ENCODE results near the gene ZDHHC24.
"Not testable (repeated sequence)": the region's sequence is repeated elsewhere in the genome, so short reads cannot be mapped to it uniquely, and the experiment has no call there.

The ZDHHC24 gene

DNA sequence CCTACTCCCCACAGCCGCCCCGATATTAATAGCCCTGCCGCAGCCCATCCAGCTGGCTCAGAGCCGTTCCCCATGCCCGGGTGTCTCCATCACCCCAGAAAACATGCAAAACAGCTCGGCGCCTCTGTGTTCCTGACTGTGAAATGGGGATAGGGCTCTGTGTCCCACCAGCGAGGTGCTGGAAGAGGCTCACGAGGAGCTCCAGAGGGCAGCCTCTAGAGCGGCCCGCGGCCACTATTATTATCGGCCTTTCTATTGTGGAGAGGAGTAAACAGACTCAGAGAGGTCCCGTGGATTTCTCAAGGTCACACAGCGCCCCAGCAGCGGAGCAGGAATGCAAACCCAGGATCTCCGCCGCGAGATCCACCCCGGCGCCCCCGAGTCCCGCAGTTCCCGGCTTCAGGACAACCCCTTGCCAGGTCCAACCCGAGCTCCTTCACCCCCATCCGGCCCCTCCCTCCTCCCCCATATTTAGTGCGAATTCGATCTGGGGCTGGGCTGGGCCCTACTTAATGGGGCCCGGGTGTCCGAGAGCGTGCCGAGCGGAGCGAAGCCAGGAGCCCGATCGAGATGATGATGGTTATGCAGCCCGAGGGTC lies 619 bp upstream of the ZDHHC24 start, which contains the start of gene ACTN3:
TSS of gene ACTN3 (plus strand) at position 536 of the 598 bp plus-strand sequence. CDS start at position 571, 35 bp downstream.
- in situ Hi-C loops (cut with MboI; ENCODE audit: low sequenced_read_pairs) = no loop called here

DNA sequence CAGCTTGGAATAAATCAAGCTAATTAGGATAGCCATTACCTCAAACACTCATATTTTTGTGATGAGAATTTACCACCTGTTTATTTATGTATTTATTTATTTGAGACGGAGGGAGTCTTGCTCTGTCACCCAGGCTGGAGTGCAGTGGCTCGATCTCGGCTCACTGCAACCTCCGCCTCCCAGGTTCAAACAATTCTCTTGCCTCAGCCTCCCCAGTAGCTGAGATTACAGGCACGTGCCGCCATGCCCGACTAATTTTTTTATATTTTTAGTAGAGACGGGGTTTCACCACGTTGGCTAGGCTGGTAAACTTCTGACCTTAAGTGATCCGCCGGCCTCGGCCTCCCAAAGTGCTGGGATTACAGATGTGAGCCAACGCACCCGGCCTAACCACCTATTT lies 896 bp downstream of the ZDHHC24 start:
- in situ Hi-C loops (cut with MboI; ENCODE audit: low sequenced_read_pairs) = not testable (repeated sequence)

DNA sequence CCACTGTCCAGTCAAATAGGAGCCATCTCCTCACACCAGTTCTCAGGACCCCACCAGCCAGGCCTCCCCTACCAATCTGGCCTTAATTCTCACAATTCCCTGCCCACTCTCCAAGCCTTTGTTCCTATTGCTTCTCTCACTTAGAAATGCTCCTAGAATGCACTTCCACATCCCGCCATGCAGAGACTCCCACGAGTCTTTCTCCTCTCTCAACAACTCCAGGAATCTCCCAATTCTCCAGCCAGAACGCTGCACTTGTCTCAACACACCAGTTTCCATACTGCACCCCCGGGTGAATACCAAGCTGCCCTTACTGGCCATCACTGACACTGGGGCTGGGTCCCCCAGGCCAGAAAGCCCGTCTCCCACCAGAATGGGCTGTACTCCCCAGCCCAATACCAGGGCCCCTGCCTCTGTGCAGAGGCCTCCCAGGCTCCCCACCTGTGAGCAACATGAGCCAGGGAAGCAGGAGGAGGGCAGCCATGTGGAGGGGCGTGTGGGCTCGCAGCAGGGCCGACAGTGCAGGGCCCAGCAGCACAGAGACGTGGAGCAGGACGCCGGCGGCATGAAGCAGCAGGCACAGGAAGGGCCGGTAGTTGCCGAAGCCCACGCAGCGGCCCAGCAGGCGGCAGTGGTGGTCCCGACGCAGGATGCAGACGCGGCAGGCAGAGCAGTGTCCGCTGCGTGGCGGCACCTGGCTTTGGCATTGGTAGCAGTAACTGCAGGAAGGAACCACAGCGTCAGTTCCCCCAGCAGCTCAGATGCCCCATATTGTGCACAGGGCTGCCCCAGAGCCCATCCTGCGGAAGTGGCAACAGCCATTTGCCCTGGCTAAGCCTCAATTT lies 2.4 kb downstream of the ZDHHC24 start:
- in situ Hi-C loops (cut with MboI; ENCODE audit: low sequenced_read_pairs) = no loop called here

DNA sequence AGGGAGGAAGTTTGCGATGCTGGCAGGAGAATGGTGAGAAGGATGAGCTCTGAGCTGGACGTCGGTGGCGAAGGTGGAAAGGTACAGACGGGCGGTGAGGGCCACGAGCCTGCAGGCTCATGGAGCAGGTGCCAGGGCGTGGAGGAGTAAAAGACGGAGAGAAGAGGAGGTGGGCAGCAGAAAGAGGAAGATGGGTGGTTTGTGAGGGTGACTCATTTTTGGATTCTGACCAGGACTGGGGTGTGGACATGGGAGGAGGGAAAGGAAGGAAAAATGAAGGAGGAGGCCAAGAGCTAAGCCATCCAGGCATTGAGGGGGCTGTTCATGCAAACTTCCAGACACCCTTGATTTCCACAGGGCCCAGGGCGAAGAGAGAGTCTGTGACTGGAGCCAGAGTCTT lies 3.5 kb downstream of the ZDHHC24 start:
- in situ Hi-C loops (cut with MboI; ENCODE audit: low sequenced_read_pairs) = no loop called here

DNA sequence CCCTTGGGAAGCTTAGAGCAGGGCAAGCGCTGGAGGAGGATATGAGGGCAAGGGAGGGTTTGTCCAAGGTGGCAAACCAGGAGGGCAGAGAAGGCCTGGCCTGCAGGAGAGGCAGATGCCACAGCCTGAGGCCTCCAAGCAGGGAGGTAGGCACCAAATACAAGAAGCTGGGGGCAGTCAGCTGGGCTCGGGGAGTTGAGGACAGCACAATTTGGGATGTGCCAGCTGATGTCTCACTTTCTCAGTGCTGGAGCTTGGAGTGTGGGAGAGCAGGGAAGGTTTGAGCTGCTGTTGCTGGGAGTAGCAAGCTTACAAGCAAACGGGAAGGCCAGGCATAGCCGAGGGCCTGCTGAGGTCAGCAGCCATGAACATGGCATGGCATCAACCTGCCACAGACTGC lies 4.0 kb downstream of the ZDHHC24 start:
- in situ Hi-C loops (cut with MboI; ENCODE audit: low sequenced_read_pairs) = no loop called here

DNA sequence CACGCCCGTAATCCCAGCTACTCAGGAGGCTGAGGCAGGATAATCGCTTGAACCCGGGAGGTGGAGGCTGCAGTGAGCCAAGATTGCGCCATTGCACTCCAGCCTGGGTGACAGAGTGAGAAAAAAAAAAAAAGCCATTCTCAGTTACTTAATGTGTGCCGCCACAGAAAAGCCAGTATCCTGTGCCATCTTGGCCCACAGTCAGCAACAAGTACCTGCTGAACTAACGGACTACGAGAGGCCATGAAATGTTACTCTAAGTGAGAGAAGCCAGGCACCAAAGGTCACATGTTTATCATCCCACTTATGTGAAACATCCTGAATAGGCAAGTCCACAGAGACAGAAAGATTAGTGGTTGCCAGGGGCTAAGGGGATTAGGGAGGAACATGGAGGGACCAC lies 5.2 kb downstream of the ZDHHC24 start:
- in situ Hi-C loops (cut with MboI; ENCODE audit: low sequenced_read_pairs) = not testable (repeated sequence)

DNA sequence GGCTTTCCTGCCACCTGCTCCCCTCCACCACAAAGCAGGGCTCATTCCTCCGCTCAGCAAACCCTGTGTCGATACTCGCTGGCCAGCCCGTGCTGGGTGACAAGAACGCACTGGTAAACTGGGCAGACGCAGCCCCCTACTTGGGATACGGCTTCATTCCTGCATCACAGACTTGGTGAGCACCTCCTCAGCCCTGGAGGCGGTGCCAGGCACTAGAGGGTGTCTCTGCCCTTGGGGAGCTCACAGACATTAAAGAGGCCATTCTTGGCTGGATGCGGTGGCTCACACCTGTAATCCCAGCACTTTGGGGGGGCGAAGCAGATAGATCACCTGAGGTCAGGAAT lies 6.0 kb downstream of the ZDHHC24 start:
- in situ Hi-C loops (cut with MboI; ENCODE audit: low sequenced_read_pairs) = no loop called here

DNA sequence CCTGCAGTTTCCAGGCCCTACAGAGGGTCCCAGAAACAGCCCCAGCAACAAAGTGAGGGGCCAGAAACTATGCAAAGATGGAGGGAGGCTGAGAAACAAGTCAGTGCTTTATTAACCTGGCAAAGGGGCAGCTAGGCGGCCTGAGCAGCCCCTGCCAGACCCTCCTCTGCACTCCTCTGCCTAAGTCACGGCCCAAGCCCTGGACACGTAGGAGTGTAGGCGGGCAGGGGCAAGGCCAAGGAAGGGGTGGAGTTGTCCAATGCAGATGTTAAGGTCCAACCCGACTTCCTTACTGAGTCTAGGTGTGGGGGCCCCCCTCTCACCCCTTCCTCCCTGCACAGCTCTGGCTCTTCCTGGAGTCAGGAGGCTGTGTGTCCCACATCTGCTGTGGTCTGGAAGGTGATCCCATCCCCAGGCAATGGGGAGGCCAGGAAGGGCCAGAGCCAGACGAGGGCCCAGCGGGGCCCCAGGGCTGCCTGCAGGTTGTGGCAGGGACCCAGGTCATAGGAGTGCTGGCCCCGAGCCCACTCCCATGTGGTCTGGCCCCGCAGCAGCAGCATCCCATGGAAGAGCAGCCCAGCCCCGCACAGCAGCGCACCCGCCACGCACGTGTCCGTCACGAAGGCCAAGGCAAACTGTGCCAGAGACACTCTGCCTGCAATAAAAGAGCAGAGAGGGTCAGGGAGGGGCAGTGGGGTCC lies 6.5 kb downstream of the ZDHHC24 start:
- in situ Hi-C loops (cut with MboI; ENCODE audit: low sequenced_read_pairs) = no loop called here

DNA sequence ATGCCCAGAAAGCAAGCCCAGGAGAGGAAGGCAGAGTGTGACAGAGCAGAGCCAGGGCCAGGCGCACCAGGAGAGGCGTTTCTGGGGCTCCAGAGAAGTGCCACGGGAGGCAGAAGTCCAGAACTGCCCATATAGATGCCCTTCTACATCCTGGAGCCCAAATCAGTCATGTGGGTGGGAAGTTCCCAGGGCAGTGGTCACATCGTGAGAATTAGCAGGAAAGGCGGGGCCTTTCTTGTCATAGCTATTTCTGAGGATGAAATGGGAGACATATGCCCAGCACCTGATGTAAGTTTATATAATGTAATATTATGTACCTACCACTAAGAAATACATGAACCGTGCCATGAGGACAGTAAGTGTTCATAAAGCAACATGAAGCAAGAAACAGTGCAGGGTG lies 13.1 kb downstream of the ZDHHC24 start:
- in situ Hi-C loops (cut with MboI; ENCODE audit: low sequenced_read_pairs) = no loop called here

DNA sequence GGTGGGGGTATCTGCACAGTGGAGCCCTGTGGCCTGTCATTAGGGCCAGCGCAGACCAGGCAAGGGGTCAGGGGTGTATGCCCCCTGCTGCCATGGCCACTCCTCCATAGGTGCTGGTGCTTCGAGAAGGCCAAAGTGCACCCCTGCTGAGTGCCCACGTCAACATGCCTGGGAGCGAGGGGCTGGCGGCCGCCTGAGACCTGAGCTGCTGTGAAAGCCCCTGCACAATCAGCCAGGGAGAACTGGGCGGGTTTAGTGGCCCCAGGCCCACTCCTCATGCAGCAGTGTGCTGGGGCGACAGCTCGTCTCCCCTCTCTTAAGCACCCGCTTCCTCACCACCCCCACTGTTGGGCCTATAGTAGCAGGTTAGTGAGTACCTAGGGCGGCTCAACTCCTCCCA lies 14.0 kb downstream of the ZDHHC24 start:
- in situ Hi-C loops (cut with MboI; ENCODE audit: low sequenced_read_pairs) = no loop called here

DNA sequence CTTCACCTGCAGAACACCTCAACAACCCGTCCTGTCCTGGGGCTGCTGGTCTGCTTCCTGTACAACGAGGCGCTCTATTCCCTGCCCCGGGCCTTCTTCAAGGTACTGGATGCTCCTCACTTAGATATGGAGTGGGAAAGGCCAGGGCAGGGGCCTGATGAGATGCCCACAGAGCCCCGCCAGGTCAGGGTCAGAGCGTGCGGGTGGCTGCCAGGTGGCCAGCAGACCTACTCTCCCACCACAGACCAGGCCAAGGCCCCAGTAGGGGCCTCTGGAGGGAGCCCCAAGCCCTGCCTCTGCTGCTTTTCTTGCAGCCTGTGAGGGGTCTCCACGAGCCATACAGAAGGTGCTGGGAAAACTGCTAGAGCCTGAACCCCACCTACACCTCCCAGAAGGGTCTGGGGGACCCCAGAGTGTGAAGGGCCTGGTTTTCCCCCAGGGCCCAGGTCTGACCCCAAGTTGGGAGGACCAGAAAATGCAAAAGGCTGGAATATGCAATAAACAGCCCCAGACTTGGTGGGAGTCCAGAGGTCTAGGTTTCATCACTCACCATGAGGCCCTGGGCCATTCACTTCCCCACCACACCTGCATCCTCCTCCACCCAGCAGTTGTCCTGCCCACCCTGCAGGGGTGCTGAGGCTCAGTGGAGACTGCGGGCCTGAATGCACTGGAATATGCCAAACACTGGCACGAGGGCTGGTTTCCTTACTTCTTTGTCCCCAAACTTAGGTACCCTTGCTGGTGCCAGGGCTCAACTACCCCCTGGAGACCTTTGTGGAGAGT lies 14.7 kb downstream of the ZDHHC24 start:
- in situ Hi-C loops (cut with MboI; ENCODE audit: low sequenced_read_pairs) = no loop called here

DNA sequence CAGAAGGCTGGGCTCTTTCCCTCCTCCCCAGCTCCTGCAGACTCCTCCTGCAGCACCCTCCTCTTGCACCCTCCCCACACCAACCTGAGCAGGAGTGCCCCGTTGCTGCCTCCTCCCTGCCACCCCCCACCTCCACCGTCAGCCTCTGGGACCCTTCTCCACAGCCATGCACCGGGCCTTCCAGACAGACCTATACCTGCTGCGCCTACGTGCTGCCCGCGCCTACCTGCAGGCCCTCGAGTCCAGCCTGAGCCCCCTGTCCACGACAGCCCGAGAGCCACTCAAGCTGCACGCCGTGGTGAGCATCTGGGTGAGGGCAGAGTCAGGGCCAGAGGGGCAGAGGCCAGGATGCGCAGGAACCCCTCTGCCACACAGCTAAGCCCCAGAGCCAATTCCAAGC lies 16.2 kb downstream of the ZDHHC24 start:
- in situ Hi-C loops (cut with MboI; ENCODE audit: low sequenced_read_pairs) = no loop called here

DNA sequence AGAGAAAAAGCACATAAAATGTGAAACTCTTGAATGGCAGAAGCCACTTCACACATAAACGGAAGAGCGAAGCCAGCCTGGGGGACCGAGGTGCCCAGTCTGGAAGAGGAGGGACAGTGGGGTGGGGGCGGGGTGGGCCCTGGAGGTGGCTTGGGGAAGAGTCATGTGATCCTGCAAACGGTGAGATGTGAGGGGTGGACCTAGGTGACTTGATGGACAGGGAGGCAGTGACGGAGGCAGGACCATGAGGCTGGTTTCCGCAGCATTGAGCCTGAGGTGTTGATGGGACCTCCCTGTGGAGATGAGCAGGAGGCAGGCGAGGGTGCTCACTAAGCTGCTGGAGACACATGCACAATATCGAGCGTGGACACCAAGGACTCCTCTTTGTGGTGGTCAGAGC lies 16.8 kb downstream of the ZDHHC24 start:
- in situ Hi-C loops (cut with MboI; ENCODE audit: low sequenced_read_pairs) = no loop called here

DNA sequence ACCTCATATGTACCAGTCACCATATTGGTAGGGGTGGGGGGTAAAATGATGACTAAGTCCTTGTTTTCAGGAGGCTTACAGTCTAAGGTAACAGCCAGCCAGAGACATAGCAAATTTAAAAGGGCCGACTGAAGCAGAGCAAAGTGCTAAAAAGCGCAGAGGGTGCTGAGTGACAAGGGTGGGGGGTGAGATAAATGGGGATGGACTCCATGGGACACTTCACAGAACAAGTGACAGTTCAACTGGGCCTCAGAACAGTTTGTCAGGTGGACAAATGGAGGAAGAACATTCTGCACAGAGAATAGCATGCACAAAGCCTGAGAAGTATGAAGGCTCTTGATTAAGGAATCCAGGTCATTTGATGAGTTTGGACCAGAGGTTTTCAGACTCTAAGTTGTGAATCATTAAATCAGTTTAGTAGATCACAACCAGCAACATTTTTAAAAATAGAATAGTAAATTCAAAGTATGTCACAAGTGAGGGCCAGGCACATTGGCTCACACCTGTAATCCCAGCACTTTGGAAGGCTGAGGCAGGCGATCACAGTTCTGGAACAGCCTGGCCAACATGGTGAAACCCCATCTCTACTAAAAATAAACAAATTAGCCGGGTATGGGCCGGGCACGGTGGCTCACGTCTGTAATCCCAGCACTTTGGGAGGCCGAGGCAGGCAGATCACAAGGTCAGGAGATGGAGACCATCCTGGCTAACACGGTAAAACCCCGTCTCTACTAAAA lies 21.4 kb downstream of the ZDHHC24 start:
- in situ Hi-C loops (cut with MboI; ENCODE audit: low sequenced_read_pairs) = no loop called here

DNA sequence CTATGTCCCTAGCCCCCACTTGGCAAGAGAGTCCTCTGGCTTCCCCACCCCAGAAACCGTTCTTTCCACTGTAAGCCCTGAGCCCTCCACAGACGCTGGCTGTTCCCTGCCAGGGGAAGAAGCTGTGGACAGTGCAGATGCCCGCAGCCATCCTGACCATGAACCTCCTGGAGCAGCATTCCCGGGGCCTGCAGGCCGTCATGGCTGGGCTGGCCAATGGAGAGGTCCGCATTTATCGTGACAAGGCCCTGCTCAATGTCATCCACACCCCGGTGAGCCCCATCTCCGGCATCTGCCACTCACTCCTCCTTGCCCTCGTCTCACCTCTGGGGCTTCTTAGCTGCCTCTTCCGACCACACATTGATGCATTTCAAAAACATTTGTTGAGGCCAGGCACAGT lies 22.2 kb downstream of the ZDHHC24 start:
- in situ Hi-C loops (cut with MboI; ENCODE audit: low sequenced_read_pairs) = no loop called here

DNA sequence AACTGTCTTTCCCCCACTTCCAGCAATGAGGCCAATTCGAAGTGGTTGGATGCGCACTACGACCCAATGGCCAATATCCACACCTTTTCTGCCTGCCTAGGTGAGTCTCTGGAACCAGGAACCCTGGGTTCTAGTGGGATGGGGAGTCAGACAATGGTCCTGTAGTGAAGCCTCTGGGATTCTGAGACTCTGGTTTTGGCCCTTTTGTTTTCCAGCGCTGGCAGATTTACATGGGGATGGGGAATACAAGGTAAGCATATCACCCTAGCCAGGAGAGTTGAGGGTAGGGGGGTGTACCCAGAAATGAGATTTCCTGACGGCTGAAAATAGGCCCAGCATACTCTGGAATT lies 34.9 kb downstream of the ZDHHC24 start:
- in situ Hi-C loops (cut with MboI; ENCODE audit: low sequenced_read_pairs) = no loop called here

DNA sequence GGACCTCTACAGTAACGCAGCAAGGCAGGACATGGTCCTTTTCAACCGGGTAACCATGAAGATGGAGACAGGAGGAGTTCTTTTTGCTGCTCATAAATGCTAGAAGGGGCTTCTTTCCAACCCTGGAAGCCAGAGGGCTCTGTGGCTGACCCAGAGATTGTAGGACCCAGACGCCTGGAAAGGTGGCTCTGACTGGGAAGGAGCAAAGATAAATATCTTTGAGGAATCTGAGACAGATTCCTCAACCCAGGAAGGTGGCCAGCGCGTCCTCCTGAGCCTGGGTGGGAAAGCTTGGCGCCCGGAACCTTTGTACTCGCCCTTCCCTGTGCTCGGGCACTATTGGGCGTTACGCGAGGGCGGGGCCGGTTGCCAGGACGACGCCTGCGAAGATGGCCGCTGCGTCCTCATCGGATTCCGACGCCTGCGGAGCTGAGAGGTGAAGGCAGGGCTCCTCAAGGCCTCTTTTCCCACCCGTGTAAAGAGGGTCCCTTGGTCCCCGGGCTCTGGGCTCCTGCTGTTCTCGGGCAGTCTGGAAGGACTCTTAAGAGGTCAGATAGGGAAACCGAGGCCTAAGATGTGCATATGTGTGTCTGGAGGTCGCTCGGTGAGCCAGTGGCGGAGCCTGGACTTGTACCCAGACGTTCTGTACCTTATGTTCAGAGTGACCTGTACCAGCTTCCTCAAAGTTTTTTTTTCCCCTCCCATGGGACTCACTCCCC lies 35.4 kb downstream of the ZDHHC24 start, which contains the start of gene BBS1:
TSS of gene BBS1 (plus strand) at position 365 of the 719 bp plus-strand sequence. CDS start at position 390, 25 bp downstream.
- in situ Hi-C loops (cut with MboI; ENCODE audit: low sequenced_read_pairs) = no loop called here

DNA sequence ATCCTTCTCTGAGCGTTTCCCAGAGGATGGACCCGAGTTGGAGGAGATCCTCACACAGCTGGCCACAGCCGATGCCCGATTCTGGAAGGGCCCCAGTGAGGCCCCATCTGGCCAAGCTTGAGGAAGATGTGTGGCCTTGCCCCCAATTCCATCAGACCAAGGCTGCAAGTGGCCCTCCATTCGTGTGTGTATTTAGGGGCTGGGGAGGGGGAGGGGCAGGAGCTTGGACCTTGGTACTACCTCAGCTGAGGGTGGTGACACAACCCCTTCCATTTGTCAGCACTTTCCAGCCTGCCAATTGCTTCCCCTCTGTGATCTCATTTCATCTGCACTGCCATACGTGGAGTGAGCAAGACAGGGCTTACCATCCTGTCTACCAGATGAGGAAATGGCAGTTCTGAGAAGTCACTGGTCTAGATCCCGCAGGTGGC lies 36.7 kb downstream of the ZDHHC24 start:
- in situ Hi-C loops (cut with MboI; ENCODE audit: low sequenced_read_pairs) = no loop called here

DNA sequence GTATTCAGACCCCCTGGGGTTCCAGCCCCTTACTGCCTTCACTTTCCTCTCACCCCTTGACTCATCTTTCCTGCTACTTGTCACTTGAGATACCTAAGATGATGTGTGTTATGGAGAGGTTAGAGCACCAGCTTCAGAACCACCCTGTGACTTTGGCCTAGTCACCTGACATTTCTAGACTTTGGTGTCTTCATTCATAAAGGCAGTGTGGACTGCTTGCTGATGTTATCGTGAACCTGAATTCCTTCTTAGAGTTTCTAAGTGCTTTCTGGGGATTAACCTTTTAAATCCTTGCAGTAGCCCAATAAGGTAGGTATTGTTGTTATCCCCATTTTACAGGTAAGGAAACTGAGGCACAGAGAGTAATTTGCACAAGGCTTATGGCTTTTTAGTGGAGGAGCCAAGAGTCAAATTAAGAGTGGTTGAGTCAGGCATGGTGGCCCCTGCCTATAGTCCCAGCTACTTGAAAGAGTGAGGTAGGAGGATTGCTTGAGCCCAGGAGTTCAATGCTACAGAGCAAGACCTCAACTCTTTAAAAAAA lies 40.5 kb downstream of the ZDHHC24 start:
- in situ Hi-C loops (cut with MboI; ENCODE audit: low sequenced_read_pairs) = no loop called here

DNA sequence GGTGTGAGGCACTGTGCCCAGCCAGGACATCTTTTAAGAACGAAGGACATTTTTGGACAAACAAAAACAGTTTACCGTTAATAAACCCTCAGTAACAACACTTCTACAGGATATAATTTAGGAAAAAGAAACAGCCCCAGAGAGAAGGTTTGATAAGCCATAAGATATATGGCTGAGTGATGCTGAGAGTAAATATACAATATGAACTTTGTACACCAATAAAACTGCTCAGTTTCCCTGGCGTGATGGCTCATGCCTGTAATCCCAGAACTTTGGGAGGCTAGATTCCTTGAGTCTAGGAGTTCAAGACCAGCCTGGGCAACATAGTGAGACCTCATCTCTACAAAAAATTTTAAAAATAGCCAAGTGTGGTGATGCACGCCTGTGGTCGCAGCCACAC lies 47.3 kb downstream of the ZDHHC24 start:
- in situ Hi-C loops (cut with MboI; ENCODE audit: low sequenced_read_pairs) = no loop called here
